HTERT RPE-1 (cell line): ENCODE results near the gene ZFAND3.

Experiments used
- in situ Hi-C: fragments of 300-500 bp; cut with MboI; formaldehyde crosslinking; loops from 4 replicates; pipeline ENCODE4 v1.14.3; 2020; ENCODE audit warnings: low sequenced_read_pairs

ZFAND3 gene

GRCh38 chr6:38068854-38069590, 249.5 kb downstream of the ZFAND3 start:
- in situ Hi-C loops = no loop called here

- in situ Hi-C loops = no loop called here
These were observed 258.0 kb downstream of the ZFAND3 start for GRCh38 chr6:38077488-38078030.

- in situ Hi-C loops = no loop called here
These were observed 259.1 kb downstream of the ZFAND3 start for GRCh38 chr6:38078671-38079070.

DNA sequence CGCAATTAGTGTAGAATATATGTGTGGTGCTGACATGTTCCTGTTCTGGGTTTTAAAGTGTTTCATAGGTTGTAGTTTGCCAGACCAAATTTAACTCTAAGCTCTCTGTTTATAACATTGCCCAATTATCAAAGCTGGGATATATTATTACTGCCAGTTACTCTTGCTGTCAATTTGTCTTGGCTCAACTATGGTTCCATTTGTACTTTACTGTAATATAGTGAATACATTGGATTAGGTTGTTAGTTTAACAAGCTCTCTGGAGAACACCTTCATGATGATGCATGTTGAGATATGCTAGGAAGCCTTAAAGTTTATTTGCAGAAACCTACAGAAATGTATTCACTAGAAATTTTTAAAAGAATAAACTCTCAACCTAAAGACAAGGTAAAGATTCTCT, 259.6 kb downstream of the ZFAND3 start:
- in situ Hi-C loops = no loop called here

GRCh38 chr6:38079537-38079936, 260.0 kb downstream of the ZFAND3 start:
- in situ Hi-C loops = no loop called here

DNA sequence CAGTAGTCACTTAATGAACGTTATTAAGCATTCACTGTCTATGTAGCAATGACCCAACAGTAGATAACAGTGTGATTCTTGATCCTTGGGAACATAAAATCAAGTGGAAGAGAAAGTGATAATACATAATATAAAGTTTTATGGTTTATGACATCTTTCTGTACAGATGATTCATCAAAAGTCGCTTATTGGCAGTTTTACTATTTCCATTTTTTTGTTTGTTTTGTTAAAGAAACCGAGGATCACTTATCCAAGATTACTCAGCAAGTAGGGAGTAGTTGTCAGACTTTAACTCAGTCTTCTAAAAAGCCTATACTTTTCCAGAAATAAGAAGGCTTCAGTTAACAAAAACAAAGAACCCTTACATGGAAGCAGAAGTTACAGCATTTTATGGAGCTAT, 260.8 kb downstream of the ZFAND3 start:
- in situ Hi-C loops = no loop called here

DNA sequence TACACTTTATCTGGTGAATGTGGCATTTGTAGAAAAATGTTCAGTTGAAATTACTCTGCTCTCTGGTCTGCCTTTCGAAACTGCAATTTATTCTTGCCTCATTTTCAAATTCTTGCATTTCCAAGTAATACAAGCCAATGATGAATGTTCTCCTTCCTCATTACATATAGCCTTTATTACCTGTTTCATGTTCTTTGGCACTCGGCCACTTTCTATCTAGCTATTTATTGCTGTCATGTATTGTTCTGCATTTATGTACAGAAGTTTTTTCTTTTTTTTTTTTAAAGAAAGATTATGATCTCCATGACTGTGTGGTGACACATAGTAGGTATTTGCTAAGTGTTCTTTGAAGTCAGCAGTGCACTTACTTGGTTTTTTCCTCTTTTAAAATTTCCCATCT, 261.4 kb downstream of the ZFAND3 start:
- in situ Hi-C loops = no loop called here

DNA sequence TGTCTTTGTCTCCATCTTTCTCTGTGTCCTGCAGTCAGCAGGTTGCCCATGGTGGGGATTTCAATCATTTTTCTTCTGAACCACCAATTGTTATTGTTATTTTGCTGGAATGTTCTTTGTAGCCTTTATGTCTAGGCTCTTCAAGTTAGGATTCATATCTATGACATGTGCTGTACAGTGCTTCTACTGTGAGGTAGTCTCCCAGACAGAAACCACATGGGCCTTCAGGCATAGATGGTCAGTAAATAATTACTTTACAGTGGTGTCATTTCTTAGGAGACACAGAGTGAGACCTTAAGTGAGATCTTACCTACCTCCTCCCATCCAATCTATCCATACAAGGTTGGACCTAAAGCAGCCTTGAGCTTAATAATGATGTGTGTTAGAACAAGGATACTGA, 265.5 kb downstream of the ZFAND3 start:
- in situ Hi-C loops = no loop called here

DNA sequence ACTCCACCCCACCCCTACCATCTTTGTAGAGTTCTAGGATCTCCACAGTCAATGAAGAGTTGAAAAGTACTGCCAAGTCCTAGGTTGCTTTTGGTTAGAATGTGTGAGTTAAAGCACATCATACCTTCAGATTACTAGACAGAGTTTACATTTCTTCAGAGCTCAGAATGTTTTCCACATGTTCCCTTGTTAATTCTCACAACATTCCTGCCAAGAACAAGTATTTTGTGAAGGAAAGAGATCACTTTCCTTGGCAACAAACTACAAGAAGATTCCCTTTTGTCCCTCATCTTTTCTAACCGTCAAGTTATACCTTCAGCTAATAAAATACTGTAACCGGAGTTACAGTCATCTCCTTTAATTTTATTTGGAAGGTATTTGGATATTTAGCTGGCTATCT, 266.8 kb downstream of the ZFAND3 start:
- in situ Hi-C loops = no loop called here

- in situ Hi-C loops = no loop called here
These were observed 268.5 kb downstream of the ZFAND3 start for GRCh38 chr6:38088010-38088409.

- in situ Hi-C loops = no loop called here
These were observed 269.3 kb downstream of the ZFAND3 start for GRCh38 chr6:38088829-38089228.

GRCh38 chr6:38091613-38092012, 272.1 kb downstream of the ZFAND3 start:
- in situ Hi-C loops = no loop called here

DNA sequence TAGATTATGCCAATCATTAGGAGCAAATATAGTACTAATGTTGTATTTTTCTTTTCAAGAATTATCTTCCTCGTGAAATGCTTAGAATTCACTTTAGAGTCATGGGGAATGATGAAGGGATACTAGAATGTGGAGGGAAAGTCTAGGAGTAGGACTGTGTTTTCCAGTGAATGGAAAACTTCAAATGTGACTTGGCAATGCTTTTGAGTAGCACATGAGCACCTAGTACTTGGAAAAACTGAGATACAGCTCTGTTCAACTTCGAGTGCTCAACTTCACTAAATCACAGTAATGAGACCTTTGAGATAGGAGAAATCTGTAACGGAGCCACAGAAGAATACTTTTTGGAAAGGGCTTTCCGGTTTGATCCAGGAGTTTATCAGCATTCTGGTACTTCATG, 272.9 kb downstream of the ZFAND3 start:
- in situ Hi-C loops = no loop called here

- in situ Hi-C loops = no loop called here
These were observed 273.4 kb downstream of the ZFAND3 start for GRCh38 chr6:38092964-38093363.

- in situ Hi-C loops = no loop called here
These were observed 275.5 kb downstream of the ZFAND3 start for GRCh38 chr6:38095054-38095453.

GRCh38 chr6:38099221-38099620, 279.7 kb downstream of the ZFAND3 start:
- in situ Hi-C loops = no loop called here

DNA sequence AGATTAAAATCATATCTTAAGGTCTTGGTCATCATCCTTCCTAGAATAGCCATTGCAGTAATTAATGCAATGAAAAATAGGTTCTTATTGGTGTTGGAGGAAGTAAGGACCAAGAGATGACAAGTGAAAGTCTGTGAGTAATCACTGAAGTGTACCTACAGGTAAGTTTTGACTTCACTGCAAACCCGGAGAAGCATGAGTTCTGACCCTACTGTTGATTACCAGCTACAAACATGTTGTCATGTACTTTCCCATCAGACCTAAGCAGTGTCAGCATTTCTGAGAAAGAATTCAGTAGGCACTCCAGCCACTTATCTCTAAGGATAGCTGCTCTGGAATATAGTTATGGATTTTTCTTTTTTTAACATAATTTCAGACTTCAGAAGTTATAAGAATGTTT, 280.9 kb downstream of the ZFAND3 start:
- in situ Hi-C loops = no loop called here

- in situ Hi-C loops = no loop called here
These were observed 284.4 kb downstream of the ZFAND3 start for GRCh38 chr6:38103921-38104320.

DNA sequence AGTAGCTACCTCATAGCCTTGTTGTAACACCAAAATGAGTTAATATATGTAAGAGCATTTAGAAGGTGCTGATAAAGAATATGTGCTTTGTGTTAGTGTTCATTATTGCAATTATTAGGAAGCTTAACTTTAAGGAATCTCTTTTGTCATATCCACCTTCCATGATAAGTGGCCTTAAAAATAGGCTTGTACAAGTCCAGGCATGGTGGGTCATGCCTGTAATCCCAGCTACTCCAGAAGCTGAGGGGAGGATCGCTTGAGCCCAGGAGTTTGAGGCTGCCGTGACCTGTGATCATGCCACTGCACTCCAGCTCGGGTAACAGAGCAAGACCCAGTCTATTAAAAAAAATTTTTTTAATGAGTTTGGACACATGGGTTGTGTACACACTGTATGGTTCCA, 285.5 kb downstream of the ZFAND3 start:
- in situ Hi-C loops = no loop called here

DNA sequence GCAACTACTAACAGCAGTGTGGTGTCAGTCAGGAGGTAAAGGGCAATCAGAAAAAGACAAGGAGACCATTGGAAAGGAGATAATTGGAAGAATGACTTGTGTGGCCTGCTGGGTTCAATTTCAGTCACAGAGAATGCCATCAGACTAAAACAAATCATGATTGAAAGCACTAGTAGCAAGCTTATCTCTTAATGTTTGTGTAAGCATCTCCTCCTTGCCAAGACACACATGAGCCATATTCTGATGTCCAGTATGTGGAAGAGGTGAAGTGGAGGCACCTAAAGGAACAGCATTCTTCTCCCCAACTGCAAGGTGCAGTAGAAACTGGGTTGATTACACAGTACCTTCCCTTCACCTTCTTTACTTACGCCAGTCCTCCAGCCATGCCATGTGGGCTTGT, 287.5 kb downstream of the ZFAND3 start:
- in situ Hi-C loops = no loop called here

- in situ Hi-C loops = no loop called here
These were observed 291.0 kb downstream of the ZFAND3 start for GRCh38 chr6:38110481-38110971.

DNA sequence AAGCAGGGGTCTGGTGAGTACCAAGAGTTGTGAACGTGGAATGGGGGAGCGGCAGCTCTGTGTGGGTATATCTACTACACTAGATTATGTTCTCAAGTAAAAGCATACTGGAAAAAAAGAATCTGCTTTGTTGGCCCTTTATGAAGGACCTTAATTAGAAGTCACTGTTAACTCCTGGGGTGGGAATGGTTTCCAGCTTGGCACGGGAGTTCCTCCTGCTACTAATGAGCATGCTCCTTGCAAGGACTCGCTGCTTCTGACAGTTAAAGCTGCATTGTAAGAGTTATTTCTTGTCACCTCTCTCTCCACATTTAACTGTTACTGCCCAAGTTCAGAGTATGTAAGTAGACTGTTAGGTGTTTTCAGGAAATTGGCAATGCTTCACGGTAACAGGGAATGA, 292.7 kb downstream of the ZFAND3 start:
- in situ Hi-C loops = no loop called here
